Measurements from ENCODE around the gene FAM13A. TPM values are rescaled to one million over a fixed set of nuclear protein-coding genes. Genes with fewer than 3 reads are reported as not detected.

Gene FAM13A
- total RNA-seq, 4 donors from 2014 or later: 58.6 to 365 (median 71.2) TPM

DNA sequence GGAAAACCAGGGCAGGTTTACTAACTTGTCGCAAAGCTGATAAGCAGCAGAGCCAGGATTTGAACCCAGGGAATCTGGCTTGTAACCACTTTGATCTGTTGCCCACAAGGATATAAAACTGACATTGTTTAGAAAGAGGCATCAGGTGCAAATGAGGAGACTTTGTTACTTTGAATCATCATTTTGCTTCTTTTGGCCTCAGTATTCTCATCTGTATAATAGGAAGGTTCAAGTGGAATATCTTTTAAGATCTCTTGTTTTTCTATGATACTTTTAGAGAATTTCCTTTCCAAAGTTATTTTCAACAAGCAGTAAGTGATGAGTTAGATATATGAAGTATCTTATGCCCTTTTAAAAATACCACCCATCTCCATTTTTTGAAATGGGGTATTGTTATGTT is 301.5 kb downstream of the FAM13A start:
- peaks cover 12% of the 10 kb centered on the region for H3K36me3 ChIP-seq
- no peak for DNase-seq (ENCODE audit: low spot score in 2 of 2)
- H3K27ac ChIP-seq: no peak overlapping the region
- WGBS: 100% methylated on average over 1 of the region's 1 CpG
- H3K4me3 ChIP-seq: no peak overlapping the region
- TF ChIP-seq, protein P1, sequence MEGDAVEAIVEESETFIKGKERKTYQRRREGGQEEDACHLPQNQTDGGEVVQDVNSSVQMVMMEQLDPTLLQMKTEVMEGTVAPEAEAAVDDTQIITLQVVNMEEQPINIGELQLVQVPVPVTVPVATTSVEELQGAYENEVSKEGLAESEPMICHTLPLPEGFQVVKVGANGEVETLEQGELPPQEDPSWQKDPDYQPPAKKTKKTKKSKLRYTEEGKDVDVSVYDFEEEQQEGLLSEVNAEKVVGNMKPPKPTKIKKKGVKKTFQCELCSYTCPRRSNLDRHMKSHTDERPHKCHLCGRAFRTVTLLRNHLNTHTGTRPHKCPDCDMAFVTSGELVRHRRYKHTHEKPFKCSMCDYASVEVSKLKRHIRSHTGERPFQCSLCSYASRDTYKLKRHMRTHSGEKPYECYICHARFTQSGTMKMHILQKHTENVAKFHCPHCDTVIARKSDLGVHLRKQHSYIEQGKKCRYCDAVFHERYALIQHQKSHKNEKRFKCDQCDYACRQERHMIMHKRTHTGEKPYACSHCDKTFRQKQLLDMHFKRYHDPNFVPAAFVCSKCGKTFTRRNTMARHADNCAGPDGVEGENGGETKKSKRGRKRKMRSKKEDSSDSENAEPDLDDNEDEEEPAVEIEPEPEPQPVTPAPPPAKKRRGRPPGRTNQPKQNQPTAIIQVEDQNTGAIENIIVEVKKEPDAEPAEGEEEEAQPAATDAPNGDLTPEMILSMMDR (IDR thresholded peaks at IDR 0.05): no peak
- no peak for TF ChIP-seq POLR2AphosphoS5 (IDR thresholded peaks at IDR 0.05)
- no peak for TF ChIP-seq POLR2A (IDR thresholded peaks at IDR 0.05)
- no peak for TF ChIP-seq EP300 (IDR thresholded peaks at IDR 0.05)
- H3K27me3 ChIP-seq: no peaks in the 10 kb centered on the region
- no peaks in the 10 kb centered on the region for H3K9me3 ChIP-seq
- peaks cover 16% of the 10 kb centered on the region for H3K4me1 ChIP-seq

DNA sequence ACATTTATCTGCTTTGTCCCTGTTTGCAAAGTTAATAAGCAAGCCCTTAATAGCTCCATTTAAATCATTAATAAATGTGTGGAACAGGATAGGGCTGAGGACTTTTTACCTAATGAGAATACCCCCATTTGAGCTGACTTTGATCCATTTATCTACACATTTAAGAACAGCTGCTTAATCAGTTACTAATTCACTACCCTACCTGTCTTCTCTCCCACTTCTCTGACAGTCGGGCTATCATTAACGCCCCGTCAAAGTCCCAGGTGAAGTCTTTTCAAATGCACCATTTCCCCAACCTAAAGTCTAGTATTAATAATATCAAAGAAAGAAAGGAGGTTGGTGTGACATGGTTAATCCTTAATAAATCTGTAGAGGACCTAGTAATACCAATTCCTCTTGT is 302.2 kb downstream of the FAM13A start:
- no peak overlapping the region for H3K4me3 ChIP-seq
- no peaks in the 10 kb centered on the region for H3K27me3 ChIP-seq
- H3K9me3 ChIP-seq: no peaks in the 10 kb centered on the region
- DNase-seq (ENCODE audit: low spot score in 2 of 2): no peak
- peaks cover 19% of the 10 kb centered on the region for H3K36me3 ChIP-seq
- H3K4me1 ChIP-seq: peaks cover 13% of the 10 kb centered on the region
- TF ChIP-seq POLR2A (IDR thresholded peaks at IDR 0.05): no peak
- TF ChIP-seq, protein P1 (IDR thresholded peaks at IDR 0.05): no peak
- TF ChIP-seq POLR2AphosphoS5 (IDR thresholded peaks at IDR 0.05): no peak
- TF ChIP-seq EP300 (IDR thresholded peaks at IDR 0.05): no peak
- no peak overlapping the region for H3K27ac ChIP-seq
- WGBS: 95% methylated on average over 3 of the region's 3 CpGs

DNA sequence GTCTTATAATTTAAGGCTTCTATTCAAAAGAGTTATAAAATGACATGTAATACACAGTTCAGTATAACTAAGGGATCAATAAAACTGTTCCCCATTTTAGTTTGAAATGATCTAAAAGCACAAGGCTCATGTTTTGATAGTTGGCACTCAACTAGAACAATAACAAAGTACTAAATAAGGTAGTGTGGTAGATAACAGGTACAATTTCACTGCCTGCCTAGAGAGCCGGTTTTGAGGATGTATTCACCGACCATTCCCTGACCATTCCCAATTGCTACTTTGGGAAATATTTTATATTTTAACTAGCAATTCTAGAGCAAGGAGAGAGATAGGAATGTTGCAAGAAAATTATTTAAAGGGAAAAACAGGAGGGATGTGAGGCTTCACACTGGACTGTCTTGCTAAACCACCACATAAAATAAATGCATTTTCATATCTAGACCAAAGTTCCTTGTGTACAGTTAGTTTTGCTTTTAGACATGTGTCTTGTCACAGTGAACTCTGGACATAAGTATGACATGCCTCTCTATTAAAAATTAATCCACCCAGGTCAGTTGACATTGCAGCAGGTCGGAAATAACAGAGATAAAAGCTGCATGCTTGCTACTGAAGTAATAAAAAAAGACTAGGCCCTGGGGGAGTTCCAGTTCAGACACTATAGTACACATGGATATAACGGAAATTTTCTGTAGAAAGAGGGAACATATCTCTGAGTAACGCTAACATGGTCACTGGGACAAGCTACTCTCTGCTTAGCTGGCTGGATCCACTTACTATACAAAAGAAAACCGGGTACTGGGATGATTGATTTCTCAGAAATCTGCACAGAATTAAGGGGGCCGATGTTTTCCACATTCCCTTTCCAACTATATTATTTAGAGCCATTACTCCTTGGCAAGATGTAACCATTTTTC is 303.1 kb downstream of the FAM13A start:
- no peak for TF ChIP-seq EP300 (IDR thresholded peaks at IDR 0.05)
- H3K27ac ChIP-seq: no peak overlapping the region

DNA sequence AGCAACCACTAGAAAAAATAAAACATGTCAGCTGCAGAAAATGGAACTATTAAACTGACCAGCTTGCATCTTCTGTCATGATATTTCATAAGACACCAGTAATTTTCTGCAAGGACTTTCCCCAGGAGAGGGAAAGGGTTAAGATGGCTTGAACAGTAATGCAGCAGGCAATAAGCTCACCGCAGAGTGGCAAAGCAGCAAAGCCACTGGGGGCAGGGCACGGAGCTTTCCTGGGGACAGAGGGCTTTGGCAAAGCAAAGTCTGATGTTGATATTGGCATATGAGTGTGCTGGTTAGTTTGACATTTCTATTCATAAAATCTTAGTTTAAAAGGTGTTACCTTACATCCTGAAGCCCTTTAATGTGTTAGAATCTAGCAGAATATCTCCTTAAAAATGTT is 304.2 kb downstream of the FAM13A start:
- Histone ChIP-seq H3K36me3 (peaks cover 39% of the 10 kb centered on the region), H3K27me3 (no peaks in the 10 kb centered on the region), H3K9me3 (no peaks in the 10 kb centered on the region), H3K4me1 (no peaks in the 10 kb centered on the region), H3K27ac (no peak overlapping the region), H3K4me3 (no peak overlapping the region)
- 88% methylated on average over 2 of the region's 2 CpGs for WGBS
- no peak for DNase-seq (ENCODE audit: low spot score in 2 of 2)
- TF ChIP-seq, protein P1 (IDR thresholded peaks at IDR 0.05): no peak
- no peak for TF ChIP-seq EP300 (IDR thresholded peaks at IDR 0.05)
- TF ChIP-seq POLR2A (IDR thresholded peaks at IDR 0.05): no peak
- TF ChIP-seq POLR2AphosphoS5 (IDR thresholded peaks at IDR 0.05): no peak

More for the DNA sequence above, 303.1 kb downstream of the FAM13A start:
- H3K4me1 ChIP-seq: peaks cover 4% of the 10 kb centered on the region
- DNase-seq (ENCODE audit: low spot score in 2 of 2): no peak
- no peaks in the 10 kb centered on the region for H3K9me3 ChIP-seq
- peaks cover 28% of the 10 kb centered on the region for H3K36me3 ChIP-seq
- no peak overlapping the region for H3K4me3 ChIP-seq
- H3K27me3 ChIP-seq: no peaks in the 10 kb centered on the region
- WGBS: 81% methylated on average over 7 of the region's 7 CpGs

DNA sequence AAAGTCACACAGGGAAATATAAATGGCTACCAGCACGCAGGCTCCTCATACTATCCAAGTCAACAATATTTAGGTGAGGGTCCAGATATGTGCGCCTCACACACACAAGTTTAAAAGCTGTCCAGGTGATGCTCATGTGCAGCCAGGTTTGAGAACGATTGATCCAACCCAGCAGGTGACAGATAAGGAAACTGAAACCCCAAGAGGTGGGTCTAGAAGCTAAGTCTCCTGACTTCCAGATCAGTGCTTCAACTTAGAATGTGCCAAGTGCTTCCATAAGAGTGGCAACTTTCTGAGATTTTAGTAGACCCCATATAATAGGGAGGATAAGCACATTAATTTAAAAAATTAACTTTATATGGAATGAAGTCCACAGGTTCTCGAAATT is 304.9 kb downstream of the FAM13A start:
- DNase-seq (ENCODE audit: low spot score in 2 of 2): no peak
- H3K27ac ChIP-seq: no peak overlapping the region
- H3K27me3 ChIP-seq: no peaks in the 10 kb centered on the region
- H3K4me3 ChIP-seq: no peak overlapping the region
- no peaks in the 10 kb centered on the region for H3K9me3 ChIP-seq
- 94% methylated on average over 4 of the region's 4 CpGs for WGBS
- TF ChIP-seq EP300 (IDR thresholded peaks at IDR 0.05) (no peak), POLR2AphosphoS5 (IDR thresholded peaks at IDR 0.05) (no peak), POLR2A (IDR thresholded peaks at IDR 0.05) (no peak)
- TF ChIP-seq, protein P1 (IDR thresholded peaks at IDR 0.05): no peak
- no peaks in the 10 kb centered on the region for H3K4me1 ChIP-seq
- H3K36me3 ChIP-seq: peaks cover 45% of the 10 kb centered on the region

Measured in suprapubic skin (tissue), 4 donors.